HG03521 (cell line): ENCODE measurements around the gene KRTAP12-3.

Experiments
- ATAC-seq: cut with Tn5 transposase; IDR thresholded peaks from one replicate; pipeline ENCODE4 v1.9.1; 2021; ENCODE audit warnings: mild to moderate bottlenecking, moderate library complexity; ENCODE audit not compliant: unreplicated experiment

Gene KRTAP12-3

GRCh38 chr21:44701023-44701400 lies 43.3 kb downstream of the KRTAP12-3 start:
- no peak for ATAC-seq

- no peak for ATAC-seq
Measured at GRCh38 chr21:44701541-44701940, 43.8 kb downstream of the KRTAP12-3 start.

- ATAC-seq, result no peak
Measured at GRCh38 chr21:44702111-44702972, 44.6 kb downstream of the KRTAP12-3 start.

GRCh38 chr21:44702973-44703730 lies 45.4 kb downstream of the KRTAP12-3 start:
- no peak for ATAC-seq

GRCh38 chr21:44703731-44704635 lies 46.3 kb downstream of the KRTAP12-3 start:
- no peak for ATAC-seq

GRCh38 chr21:44704636-44705001 lies 46.9 kb downstream of the KRTAP12-3 start:
- ATAC-seq, result no peak

- ATAC-seq, result no peak
Measured at GRCh38 chr21:44706026-44706705, 48.4 kb downstream of the KRTAP12-3 start.

- no peak for ATAC-seq
Measured at GRCh38 chr21:44706706-44707581, 49.2 kb downstream of the KRTAP12-3 start.
